Type B pancreatic cell (in vitro differentiated cells): Measurements from ENCODE around the gene KRTAP10-2. TPM values are rescaled to one million over a fixed set of nuclear protein-coding genes. Genes with fewer than 3 reads are reported as not detected.
"Not testable (repeated sequence)": the region's sequence is repeated elsewhere in the genome, so short reads cannot be mapped to it uniquely, and the experiment has no call there.

ENCODE experiments used
- DNase-seq: peaks from one replicate; pipeline ENCODE4 v3.0.0; 2021; ENCODE audit warnings: mixed read lengths; ENCODE audit not compliant: unreplicated experiment; ENCODE audit errors: extremely low spot score
- H3K27ac Mint-ChIP-seq: 2 replicates; pipeline ENCODE4 v1.8.0; 2021; ENCODE audit warnings: mild to moderate bottlenecking, mixed read lengths
- H3K27me3 Mint-ChIP-seq: 2 replicates; pipeline ENCODE4 v1.8.0; 2021; ENCODE audit warnings: mixed read lengths
- H3K36me3 Mint-ChIP-seq: 2 replicates; pipeline ENCODE4 v1.8.0; 2021; ENCODE audit warnings: mixed read lengths
- H3K4me1 Mint-ChIP-seq: one replicate; pipeline ENCODE4 v1.8.0; 2021; ENCODE audit warnings: mixed read lengths; ENCODE audit not compliant: unreplicated experiment
- H3K4me3 Mint-ChIP-seq: 2 replicates; pipeline ENCODE4 v1.8.0; 2021; ENCODE audit warnings: mild to moderate bottlenecking, mixed read lengths
- H3K9me3 Mint-ChIP-seq: 2 replicates; pipeline ENCODE4 v1.8.0; 2021; ENCODE audit warnings: mixed read lengths
- total RNA-seq: library from RNA; stranded (reverse); gene quantifications from 2 replicates; pipeline ENCODE4 v1.2.1, GENCODE V29; 2021; ENCODE audit warnings: low replicate concordance
- TF ChIP-seq, protein P1 (sequence below): fragments of 200-600 bp; sonication (generic); conservative IDR thresholded peaks from 2 replicates; pipeline ENCODE4 v1.5.0; 2021; ENCODE audit warnings: antibody characterized with exemption, mild to moderate bottlenecking

Gene KRTAP10-2
- total RNA-seq, 1 donor from 2014 or later, result not detected

DNA sequence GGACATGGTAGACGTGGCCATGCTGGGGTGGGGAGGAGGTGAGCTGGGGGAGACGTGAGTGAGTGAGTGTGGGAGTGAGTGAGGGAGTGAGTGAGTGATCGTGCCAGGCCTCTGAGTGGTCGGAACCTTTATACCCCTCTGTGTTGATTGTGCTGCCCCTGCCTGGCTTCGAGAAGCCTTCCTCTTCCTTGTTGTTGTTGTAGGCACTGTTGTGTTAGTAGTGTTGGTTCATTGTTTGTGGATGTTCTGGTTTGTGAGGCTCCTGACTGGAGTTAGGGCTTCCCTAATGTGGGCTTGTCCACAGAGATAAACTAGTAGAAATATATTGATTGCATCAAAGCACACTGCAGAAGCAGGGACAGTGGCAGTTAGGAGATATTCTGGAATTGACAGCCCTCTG lies 7.4 kb upstream of the KRTAP10-2 start, which contains the start of gene KRTAP10-3:
KRTAP10-3 (minus strand) TSS at position 101 of the 400 bp plus-strand sequence; CDS start at position 21, 80 bp downstream.
- Mint-ChIP-seq H3K4me3 (no peak within 1 kb of the TSS), H3K27me3 (peaks cover 10% of the 10 kb centered on the region), H3K9me3 (no peaks in the 10 kb centered on the region), H3K36me3 (no peaks in the 10 kb centered on the region), H3K4me1 (no peaks in the 10 kb centered on the region), H3K27ac (no peak within 1 kb of the TSS)
- DNase-seq, result no peak
- TF ChIP-seq, protein P1, sequence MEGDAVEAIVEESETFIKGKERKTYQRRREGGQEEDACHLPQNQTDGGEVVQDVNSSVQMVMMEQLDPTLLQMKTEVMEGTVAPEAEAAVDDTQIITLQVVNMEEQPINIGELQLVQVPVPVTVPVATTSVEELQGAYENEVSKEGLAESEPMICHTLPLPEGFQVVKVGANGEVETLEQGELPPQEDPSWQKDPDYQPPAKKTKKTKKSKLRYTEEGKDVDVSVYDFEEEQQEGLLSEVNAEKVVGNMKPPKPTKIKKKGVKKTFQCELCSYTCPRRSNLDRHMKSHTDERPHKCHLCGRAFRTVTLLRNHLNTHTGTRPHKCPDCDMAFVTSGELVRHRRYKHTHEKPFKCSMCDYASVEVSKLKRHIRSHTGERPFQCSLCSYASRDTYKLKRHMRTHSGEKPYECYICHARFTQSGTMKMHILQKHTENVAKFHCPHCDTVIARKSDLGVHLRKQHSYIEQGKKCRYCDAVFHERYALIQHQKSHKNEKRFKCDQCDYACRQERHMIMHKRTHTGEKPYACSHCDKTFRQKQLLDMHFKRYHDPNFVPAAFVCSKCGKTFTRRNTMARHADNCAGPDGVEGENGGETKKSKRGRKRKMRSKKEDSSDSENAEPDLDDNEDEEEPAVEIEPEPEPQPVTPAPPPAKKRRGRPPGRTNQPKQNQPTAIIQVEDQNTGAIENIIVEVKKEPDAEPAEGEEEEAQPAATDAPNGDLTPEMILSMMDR, result no peak

- not testable (repeated sequence) for H3K4me3 Mint-ChIP-seq, H3K4me1 Mint-ChIP-seq, H3K27ac Mint-ChIP-seq, H3K36me3 Mint-ChIP-seq, DNase-seq, H3K9me3 Mint-ChIP-seq
- peaks cover 10% of the 10 kb centered on the region for H3K27me3 Mint-ChIP-seq
These were observed 7.0 kb upstream of the KRTAP10-2 start for GRCh38 chr21:44558329-44558675.

DNA sequence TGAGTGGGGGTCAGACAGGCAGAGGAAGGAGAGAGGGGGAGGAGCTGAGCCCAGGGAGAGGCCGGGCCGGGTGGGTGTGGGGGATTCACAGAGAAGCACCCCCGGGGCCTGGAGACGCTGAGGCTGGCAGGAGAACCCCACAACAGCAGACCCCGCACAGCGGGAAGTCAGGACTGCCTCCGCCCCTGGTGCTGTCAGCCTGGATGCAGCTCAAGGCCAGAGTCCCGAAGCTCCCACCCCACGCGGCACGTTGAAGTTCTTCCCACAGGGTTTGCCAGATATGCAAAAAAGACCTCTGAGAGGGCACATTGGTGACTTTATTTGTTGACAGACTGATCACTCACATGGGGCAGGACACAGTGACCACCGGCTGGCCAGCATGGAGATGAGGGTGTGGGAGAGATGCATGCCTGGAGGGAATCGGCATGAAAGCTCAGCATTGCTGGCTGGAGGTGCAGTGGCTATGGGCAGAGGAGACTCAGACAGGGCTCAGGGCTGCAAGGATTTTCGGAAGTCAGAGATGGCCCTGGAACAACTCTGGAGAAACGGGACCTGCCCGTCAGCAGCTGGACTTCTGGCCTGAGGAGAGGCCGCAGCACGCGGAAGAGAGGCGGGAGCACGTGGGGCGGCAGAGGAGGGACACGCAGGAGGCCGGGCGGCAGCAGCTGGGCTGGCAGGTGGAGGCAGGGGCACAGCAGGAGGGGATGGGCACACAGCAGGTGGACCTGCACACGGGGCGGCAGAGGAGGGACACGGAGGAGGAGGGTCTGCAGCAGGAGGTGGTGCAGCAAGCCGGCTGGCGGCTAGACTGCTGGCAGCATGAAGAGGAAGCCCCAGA lies 6.4 kb upstream of the KRTAP10-2 start:
- no peak for DNase-seq
- no peaks in the 10 kb centered on the region for H3K36me3 Mint-ChIP-seq
- H3K4me3 Mint-ChIP-seq, result no peak overlapping the region
- TF ChIP-seq, protein P1, result no peak
- no peaks in the 10 kb centered on the region for H3K9me3 Mint-ChIP-seq
- no peak overlapping the region for H3K27ac Mint-ChIP-seq
- H3K27me3 Mint-ChIP-seq, result peaks cover 10% of the 10 kb centered on the region
- H3K4me1 Mint-ChIP-seq, result no peaks in the 10 kb centered on the region

DNA sequence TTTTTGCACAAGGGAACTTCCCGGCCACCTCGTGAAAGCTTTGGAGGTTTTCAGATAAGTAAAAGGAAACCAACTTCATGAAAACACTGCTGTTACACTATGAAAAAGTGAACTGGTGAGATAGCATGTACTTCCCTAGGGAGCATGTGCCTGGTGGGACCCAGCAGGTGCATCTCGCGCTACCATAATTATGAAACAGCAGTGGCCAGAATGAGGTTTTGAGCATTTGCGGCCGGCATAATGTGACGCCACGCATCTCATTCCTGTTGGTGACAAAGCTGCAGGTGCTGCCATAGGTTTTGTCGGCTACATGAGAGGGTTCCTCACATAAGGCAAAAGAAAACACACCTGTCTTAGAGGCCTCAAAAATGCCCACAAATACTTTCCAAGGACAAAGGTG lies 5.6 kb upstream of the KRTAP10-2 start:
- Mint-ChIP-seq H3K4me1 (no peaks in the 10 kb centered on the region), H3K27ac (no peak overlapping the region)
- TF ChIP-seq, protein P1, result no peak

DNA sequence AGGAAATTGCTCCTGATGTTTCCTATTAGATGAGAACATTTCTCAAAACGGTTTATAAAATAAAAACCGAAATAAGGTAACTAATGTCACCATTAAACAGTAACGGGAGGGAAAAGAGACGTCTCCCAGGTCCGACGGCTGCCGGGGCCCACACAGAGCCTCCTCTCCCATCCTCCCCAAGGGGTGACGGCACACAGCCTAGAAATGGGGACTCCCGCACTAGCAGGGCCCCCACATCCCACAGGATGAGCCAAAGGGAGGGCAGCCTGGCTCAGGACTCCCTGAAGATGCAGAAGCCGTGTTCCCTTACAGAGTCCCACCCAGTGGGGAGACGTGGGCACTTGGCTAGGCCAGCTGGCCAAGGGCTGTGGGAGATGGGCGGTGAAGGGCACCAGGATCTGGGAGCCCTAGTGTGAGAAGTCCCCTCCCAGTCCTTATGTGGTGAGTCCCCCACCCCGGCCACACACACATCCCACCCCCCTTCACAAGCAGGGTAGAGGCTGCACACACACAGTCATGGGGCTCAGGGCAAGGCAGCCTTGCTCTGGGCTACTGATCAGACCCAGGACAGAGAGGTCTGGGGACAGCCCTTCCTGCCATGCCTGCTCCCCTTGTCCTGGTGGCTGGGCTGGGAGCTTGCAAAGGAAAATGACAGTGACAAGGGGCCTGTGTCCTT lies 4.0 kb upstream of the KRTAP10-2 start:
- H3K36me3 Mint-ChIP-seq, result no peaks in the 10 kb centered on the region
- DNase-seq, result no peak
- no peak overlapping the region for H3K4me3 Mint-ChIP-seq
- H3K27ac Mint-ChIP-seq, result no peak overlapping the region
- H3K4me1 Mint-ChIP-seq, result peaks cover 5% of the 10 kb centered on the region
- H3K27me3 Mint-ChIP-seq, result peaks cover 4% of the 10 kb centered on the region
- TF ChIP-seq, protein P1, result no peak
- H3K9me3 Mint-ChIP-seq, result no peaks in the 10 kb centered on the region

More for the DNA sequence above, 5.6 kb upstream of the KRTAP10-2 start:
- H3K36me3 Mint-ChIP-seq, result no peaks in the 10 kb centered on the region
- no peak overlapping the region for H3K4me3 Mint-ChIP-seq
- no peaks in the 10 kb centered on the region for H3K9me3 Mint-ChIP-seq
- H3K27me3 Mint-ChIP-seq, result peaks cover 8% of the 10 kb centered on the region
- no peak for DNase-seq

GRCh38 chr21:44552681-44553080 lies 1.4 kb upstream of the KRTAP10-2 start:
- no peak overlapping the region for H3K27ac Mint-ChIP-seq
- H3K27me3 Mint-ChIP-seq, result no peaks in the 10 kb centered on the region
- TF ChIP-seq, protein P1, result no peak
- no peaks in the 10 kb centered on the region for H3K36me3 Mint-ChIP-seq
- no peaks in the 10 kb centered on the region for H3K9me3 Mint-ChIP-seq
- no peak for DNase-seq
- peaks cover 20% of the 10 kb centered on the region for H3K4me1 Mint-ChIP-seq
- no peak overlapping the region for H3K4me3 Mint-ChIP-seq
